ENCODE data around the gene SLC1A2. TPM values are rescaled to one million over a fixed set of nuclear protein-coding genes. Genes with fewer than 3 reads are reported as not detected.
"Not testable (repeated sequence)": the region's sequence is repeated elsewhere in the genome, so short reads cannot be mapped to it uniquely, and the experiment has no call there.

SLC1A2 gene
- total RNA-seq, 1 experiment from 2014 or later: 0.41 TPM

GRCh38 chr11:35226756-35227155, 192.6 kb downstream of the SLC1A2 start:
- not testable (repeated sequence) for DNase-seq (ENCODE audit: low spot score)

- DNase-seq (ENCODE audit: low spot score): no peak
These were observed 193.3 kb downstream of the SLC1A2 start for GRCh38 chr11:35225946-35226520.

- DNase-seq (ENCODE audit: low spot score): no peak
These were observed 195.4 kb downstream of the SLC1A2 start for GRCh38 chr11:35223991-35224390.

DNA sequence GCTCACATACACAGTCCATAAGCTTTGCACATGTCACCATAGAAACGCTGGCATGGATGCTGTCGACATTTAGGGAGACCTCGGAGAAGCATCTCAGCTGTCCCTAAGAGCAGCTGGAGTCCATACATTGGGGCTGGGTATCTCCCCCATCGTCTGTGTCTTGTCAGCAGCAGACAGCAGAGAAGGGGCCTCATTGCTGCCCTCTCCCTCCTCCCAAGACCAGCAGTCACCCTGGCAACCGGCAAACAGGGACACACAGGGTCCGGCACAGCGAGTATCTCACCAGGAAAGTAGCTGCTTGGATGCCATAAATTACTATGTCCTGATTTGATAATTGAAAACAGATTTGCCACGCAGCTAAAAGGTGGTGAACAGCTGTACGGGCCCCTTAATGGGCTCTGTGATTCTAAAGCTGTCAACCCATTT, 196.0 kb downstream of the SLC1A2 start:
- DNase-seq (ENCODE audit: low spot score): no peak

GRCh38 chr11:35218956-35219355, 200.4 kb downstream of the SLC1A2 start:
- DNase-seq (ENCODE audit: low spot score): no peak

DNA sequence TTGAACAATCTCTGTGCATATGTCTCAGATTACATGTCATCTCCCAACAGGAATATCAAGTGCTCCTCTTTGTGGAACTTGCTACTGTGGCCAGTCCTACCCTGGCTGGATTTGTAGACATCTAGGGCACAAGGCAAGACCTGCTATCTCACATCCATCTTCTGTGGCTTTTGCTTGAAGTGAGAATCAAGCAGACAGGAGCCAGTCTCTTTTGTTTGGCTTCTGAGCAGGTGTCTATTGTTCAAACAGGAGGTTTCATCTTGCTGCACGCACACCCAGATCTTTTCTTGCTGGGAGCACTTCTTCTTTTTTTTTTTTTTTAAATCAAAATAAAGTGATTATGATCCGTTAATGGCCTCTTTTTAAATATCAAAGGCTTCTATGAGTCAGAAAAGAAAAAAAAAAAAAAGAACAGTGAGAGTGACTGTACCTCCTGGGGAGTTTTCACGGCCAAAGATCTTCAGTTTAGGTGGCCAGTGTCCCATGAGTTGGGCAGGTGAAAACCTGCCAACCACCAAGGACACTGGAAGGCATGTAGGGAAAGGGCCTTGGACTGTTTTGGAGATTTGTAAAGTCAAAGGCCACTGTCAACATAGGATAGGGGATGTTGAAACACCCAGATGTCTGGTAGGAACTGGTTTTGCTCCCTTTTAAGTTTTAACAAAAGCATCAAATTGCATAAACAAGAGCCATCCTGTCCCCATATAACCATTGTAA, 202.2 kb downstream of the SLC1A2 start:
- no peak for DNase-seq (ENCODE audit: low spot score)

GRCh38 chr11:35215945-35216344, 203.4 kb downstream of the SLC1A2 start:
- DNase-seq (ENCODE audit: low spot score): no peak

DNA sequence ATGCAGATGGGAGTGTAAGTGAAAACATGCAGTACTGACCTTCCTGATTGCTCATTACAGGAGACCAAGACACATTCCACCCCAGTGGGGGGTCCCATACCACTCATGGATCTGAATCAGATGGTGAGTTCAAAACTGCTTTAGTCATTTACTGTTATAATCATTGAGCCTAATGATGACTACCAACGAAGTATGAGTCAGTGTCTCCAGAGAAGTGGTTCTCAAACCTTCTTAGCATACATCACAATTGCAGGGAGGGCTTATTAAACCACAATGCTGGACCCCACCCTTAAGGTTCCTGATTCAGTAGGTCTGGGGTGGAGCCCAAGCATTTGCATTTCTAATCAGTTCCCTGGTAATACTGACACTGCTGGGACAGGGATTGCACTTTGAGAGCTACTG, 204.6 kb downstream of the SLC1A2 start:
- DNase-seq (ENCODE audit: low spot score): peak; percentile 99

DNA sequence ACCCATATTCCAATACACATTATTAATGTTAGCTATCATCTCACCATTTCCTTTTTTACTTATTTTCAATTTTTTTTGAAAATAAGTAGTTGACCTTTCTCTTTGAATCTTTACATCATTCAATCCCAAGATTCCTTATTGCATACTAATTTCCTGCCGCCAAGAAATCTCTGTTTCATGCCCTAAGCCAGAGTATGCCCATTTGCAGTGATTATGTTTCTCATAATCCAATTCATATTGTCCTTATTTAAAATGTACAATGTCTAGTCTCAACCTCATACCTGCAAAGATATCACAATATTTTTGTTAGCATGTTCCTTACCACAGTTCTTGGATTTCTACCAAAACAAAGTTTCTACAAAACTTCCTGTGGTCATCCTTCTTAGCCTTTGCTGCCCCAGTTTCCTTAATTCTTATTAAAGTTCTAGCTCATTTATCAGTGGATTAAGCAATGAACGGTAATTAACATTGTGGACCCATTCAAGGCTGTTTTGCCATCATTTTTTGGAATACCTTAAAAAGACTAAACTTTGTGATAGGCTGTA, 205.1 kb downstream of the SLC1A2 start:
- DNase-seq (ENCODE audit: low spot score): no peak

GRCh38 chr11:35211952-35212351, 207.4 kb downstream of the SLC1A2 start:
- no peak for DNase-seq (ENCODE audit: low spot score)

- no peak for DNase-seq (ENCODE audit: low spot score)
These were observed 208.3 kb downstream of the SLC1A2 start for GRCh38 chr11:35210876-35211546.

DNA sequence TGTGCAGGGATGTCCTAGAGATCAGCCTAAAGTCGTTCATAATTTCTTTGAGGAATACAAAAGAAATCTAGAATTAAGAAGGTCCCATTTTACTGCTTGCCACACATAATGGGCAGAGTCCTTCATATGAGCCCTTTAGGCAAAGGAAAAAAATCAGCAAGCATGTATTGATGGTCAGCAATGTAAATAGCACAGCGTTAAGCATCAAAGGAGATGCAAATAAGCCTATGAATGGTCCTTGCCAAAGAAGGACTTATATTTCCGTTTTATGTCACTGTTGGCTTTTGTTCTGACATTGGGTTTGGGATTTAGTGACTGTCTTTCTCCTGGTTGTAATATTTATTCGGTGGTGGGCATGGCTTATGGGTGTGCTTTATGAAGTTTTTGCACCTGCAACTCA, 210.6 kb downstream of the SLC1A2 start:
- DNase-seq (ENCODE audit: low spot score): no peak

GRCh38 chr11:35207471-35208403, 211.6 kb downstream of the SLC1A2 start:
- DNase-seq (ENCODE audit: low spot score): no peak

GRCh38 chr11:35206616-35207015, 212.7 kb downstream of the SLC1A2 start:
- DNase-seq (ENCODE audit: low spot score): no peak

DNA sequence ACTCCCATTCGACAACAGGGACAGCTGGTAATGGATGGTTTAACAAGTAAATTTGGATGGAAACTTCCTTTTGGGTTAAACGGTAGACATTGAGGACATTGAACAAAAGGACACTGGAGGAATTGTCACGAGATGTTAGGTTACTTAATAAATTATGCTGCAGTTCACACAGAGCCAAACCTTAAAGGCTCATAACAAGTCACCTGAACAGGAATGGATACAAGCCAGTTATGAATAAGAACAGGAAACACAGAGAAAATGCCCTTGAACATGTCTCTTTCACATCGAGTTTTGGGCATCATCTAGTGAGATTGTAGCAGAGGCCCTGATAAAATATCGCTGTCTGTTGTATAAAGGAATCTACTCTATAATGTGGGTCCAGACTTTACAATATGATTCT, 214.7 kb downstream of the SLC1A2 start:
- no peak for DNase-seq (ENCODE audit: low spot score)

Other genes starting within 250 kb of the SLC1A2 start
- 0.43 and 0.53 TPM in 2 replicates for gene PAMR1, start 106.1 kb upstream of the SLC1A2 start, total RNA-seq (2014; rRNA removed; shearing (Covaris generic))
- 38.3 and 53.4 TPM in 2 replicates for gene FJX1, start 198.9 kb upstream of the SLC1A2 start, total RNA-seq (2014; rRNA removed; shearing (Covaris generic))
- gene TRIM44, start 243.2 kb upstream of the SLC1A2 start, total RNA-seq (2014; rRNA removed; shearing (Covaris generic)): 38.0 and 56.2 TPM in 2 replicates

Measured in A172 (cell line).